PC-3 (cell line): ENCODE data around the gene MLANA. TPM values are rescaled to one million over a fixed set of nuclear protein-coding genes. Genes with fewer than 3 reads are reported as not detected.

Experiments used
- ATAC-seq: fragments of 200-7000 bp; cut with Tn5 transposase; 2 replicates; pipeline ENCODE4 v1.9.1; 2020; ENCODE audit warnings: mild to moderate bottlenecking, moderate library complexity
- BruUV-seq: library from RNA; stranded (reverse); fragments of 400-500 nt; replicated peaks from 2 replicates; lab custom pipeline; 2021; lab: Mats Ljungman, UMichigan
- CTCF ChIA-PET: fragments of 300-600 bp; sonication (Branson Sonifier 250); formaldehyde crosslinking; loops from one replicate; lab custom pipeline; 2022; ENCODE audit warnings: antibody characterized with exemption; lab: Charles Lee
- POLR2A ChIA-PET: fragments of 300-600 bp; sonication (Branson Sonifier 250); formaldehyde crosslinking; loops from one replicate; lab custom pipeline; 2022; ENCODE audit warnings: antibody characterized with exemption; ENCODE audit not compliant: unreplicated experiment; lab: Charles Lee
- DNase-seq: peaks from one replicate; pipeline ENCODE4 v3.0.0-alpha.2; 2015
- H2AFZ ChIP-seq: fragments of 300-600 bp; sonication (generic); 2 replicates; pipeline ENCODE4 v1.6.0; 2016; ENCODE audit warnings: antibody characterized with exemption, low read length
- H3F3A ChIP-seq: fragments of 300-600 bp; sonication (generic); one replicate; pipeline ENCODE4 v1.6.0; 2017; ENCODE audit warnings: antibody characterized with exemption, low read length, control low read depth, mild to moderate bottlenecking; ENCODE audit not compliant: unreplicated experiment
- H3K27ac ChIP-seq: fragments of 300-600 bp; sonication (generic); 2 replicates; pipeline ENCODE4 v1.5.1; 2016; ENCODE audit warnings: mild to moderate bottlenecking, low read length
- H3K27me3 ChIP-seq: fragments of 300-600 bp; sonication (generic); 2 replicates; pipeline ENCODE4 v1.6.1; 2016; ENCODE audit warnings: low read length, mixed read lengths
- H3K36me3 ChIP-seq: fragments of 300-600 bp; sonication (generic); 2 replicates; pipeline ENCODE4 v1.6.1; 2016; ENCODE audit warnings: low read depth, mixed run types, low read length, mixed read lengths
- H3K4me1 ChIP-seq: fragments of 300-600 bp; sonication (generic); 2 replicates; pipeline ENCODE4 v1.5.1; 2016; ENCODE audit warnings: low read length; ENCODE audit not compliant: insufficient read depth
- H3K4me2 ChIP-seq: fragments of 300-600 bp; sonication (generic); 2 replicates; pipeline ENCODE4 v1.6.0; 2016; ENCODE audit warnings: low read length
- H3K4me3 ChIP-seq: fragments of 300-600 bp; sonication (generic); 2 replicates; pipeline ENCODE4 v1.5.1; 2016; ENCODE audit warnings: mild to moderate bottlenecking, low read length, mixed read lengths
- H3K79me2 ChIP-seq: fragments of 300-600 bp; sonication (generic); 2 replicates; pipeline ENCODE4 v1.6.1; 2017; ENCODE audit warnings: low read length, mixed read lengths
- H3K9ac ChIP-seq: fragments of 300-600 bp; sonication (generic); 2 replicates; pipeline ENCODE4 v1.6.0; 2016; ENCODE audit warnings: mild to moderate bottlenecking, low read length
- H3K9me2 ChIP-seq: fragments of 300-600 bp; sonication (generic); replicated peaks from 2 replicates; pipeline ENCODE4 v1.6.1; 2016; ENCODE audit warnings: mixed run types, low read length, mixed read lengths
- H3K9me3 ChIP-seq: fragments of 300-600 bp; sonication (generic); 2 replicates; pipeline ENCODE4 v1.6.1; 2016; ENCODE audit warnings: low read length, mixed read lengths
- H4K20me1 ChIP-seq: fragments of 300-600 bp; sonication (generic); 2 replicates; pipeline ENCODE4 v1.6.1; 2016; ENCODE audit warnings: low read length, mixed read lengths
- EZH2 ChIP-seq: fragments of 300-600 bp; sonication (generic); IDR thresholded peaks from one replicate; pipeline ENCODE4 v1.6.1; 2017; ENCODE audit warnings: antibody characterized with exemption, mild to moderate bottlenecking, low read length; ENCODE audit not compliant: unreplicated experiment
- EZH2phosphoT487 ChIP-seq: fragments of 300-600 bp; sonication (generic); IDR thresholded peaks from 2 replicates; pipeline ENCODE4 v1.6.1; 2018; ENCODE audit warnings: mild to moderate bottlenecking, antibody characterized with exemption, low read length, borderline replicate concordance
- intact Hi-C: fragments of 100-400 bp; cut with micrococcal nuclease; formaldehyde crosslinking; loops from 2 replicates; pipeline ENCODE4 v1.9.0; 2023
- total RNA-seq: library from RNA; depleted of rRNA; stranded (reverse); fragments of >200 nt; gene quantifications from 2 replicates; pipeline ENCODE4 v1.2.3, GENCODE V29; 2014
- TF ChIP-seq, protein P1 (sequence below): fragments of 300-600 bp; sonication (generic); conservative IDR thresholded peaks from 2 replicates; pipeline ENCODE4 v1.5.1; 2017; ENCODE audit warnings: antibody characterized with exemption, low read depth, mild to moderate bottlenecking, low read length

MLANA gene
- total RNA-seq, 1 experiment from 2014 or later: not detected

DNA sequence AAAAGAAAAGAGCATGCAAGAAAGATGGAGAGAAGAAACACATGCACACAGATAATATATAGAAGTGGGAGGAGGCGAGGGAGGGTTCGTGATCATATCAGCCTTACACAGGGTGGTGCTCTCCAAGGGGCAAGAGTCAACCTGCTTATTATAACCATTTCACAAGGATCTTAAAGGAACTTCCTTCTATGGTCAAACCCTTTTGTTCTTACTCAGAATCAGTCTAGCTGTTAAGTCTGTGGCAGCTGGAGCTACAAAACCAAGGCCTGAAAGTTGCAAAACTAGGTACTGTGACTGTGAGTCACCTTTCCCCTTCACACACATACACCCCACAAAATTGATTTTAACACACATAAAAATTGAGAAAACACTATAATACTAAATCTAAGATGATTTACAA lies 39.2 kb upstream of the MLANA start:
- H3K27me3 ChIP-seq: no peaks in the 10 kb centered on the region
- H3K9me3 ChIP-seq: no peaks in the 10 kb centered on the region
- H3K4me2 ChIP-seq: peak overlapping the region; percentile 26; the same call in 1 of the 2 replicates
- no peak overlapping the region for H3K9ac ChIP-seq
- no TSS peak for BruUV-seq
- no peak overlapping the region for H2AFZ ChIP-seq
- H3K79me2 ChIP-seq: no peaks in the 10 kb centered on the region
- ATAC-seq (peak; percentile 76), DNase-seq (peak; percentile 57)
- ChIA-PET CTCF (no interaction called here), POLR2A (no interaction called here)
- H4K20me1 ChIP-seq: no peaks in the 10 kb centered on the region
- TF ChIP-seq, protein P1, sequence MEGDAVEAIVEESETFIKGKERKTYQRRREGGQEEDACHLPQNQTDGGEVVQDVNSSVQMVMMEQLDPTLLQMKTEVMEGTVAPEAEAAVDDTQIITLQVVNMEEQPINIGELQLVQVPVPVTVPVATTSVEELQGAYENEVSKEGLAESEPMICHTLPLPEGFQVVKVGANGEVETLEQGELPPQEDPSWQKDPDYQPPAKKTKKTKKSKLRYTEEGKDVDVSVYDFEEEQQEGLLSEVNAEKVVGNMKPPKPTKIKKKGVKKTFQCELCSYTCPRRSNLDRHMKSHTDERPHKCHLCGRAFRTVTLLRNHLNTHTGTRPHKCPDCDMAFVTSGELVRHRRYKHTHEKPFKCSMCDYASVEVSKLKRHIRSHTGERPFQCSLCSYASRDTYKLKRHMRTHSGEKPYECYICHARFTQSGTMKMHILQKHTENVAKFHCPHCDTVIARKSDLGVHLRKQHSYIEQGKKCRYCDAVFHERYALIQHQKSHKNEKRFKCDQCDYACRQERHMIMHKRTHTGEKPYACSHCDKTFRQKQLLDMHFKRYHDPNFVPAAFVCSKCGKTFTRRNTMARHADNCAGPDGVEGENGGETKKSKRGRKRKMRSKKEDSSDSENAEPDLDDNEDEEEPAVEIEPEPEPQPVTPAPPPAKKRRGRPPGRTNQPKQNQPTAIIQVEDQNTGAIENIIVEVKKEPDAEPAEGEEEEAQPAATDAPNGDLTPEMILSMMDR: no peak
- TF ChIP-seq EZH2phosphoT487: no peak
- no peak for TF ChIP-seq EZH2
- H3K4me3 ChIP-seq: no peak overlapping the region
- intact Hi-C loops: no loop called here
- H3K9me2 ChIP-seq: no peaks in the 10 kb centered on the region
- H3K4me1 ChIP-seq: peaks cover 19% of the 10 kb centered on the region
- no peaks in the 10 kb centered on the region for H3K36me3 ChIP-seq
- no peak overlapping the region for H3K27ac ChIP-seq
- no peaks in the 10 kb centered on the region for H3F3A ChIP-seq

DNA sequence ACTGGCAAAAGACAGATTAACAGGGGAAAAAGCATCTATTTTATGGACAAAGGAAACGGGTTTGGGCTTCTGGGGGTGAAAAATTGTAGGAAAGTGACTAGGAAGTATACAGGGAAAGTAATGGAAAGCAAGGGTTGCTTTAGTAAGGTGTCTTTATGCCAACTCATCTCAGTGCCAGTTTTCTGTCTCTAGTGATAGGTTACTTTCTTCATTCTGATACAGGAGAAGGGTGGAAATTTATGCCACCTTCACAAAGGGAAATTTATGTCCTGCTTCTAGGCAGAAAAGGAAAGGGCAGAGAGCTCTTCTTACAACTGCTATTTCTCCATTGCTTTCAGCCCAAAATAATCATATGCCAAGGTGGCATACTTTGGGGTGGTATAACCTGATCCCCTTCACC lies 37.7 kb upstream of the MLANA start:
- H2AFZ ChIP-seq: no peak overlapping the region
- DNase-seq: no peak

DNA sequence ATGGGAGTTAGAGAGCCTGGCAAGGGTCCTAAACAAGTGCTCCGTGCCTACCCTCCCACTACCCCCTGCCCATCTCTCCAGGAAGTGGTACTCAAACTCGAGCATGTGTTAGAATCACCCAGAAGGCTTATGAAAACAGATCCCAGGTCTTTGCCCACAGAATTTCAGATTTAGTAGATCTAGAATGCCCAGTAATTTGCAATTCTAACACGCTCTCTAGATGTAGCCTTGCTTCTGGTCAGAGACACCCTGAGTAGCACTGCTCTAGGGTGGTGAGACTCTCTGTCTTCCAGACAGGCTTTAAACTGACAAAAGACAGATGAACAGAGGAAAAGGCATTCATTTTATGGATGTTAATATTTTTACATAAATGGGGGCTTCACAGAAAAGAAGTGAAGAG lies 37.1 kb upstream of the MLANA start:
- H3K36me3 ChIP-seq: no peaks in the 10 kb centered on the region
- H3K4me3 ChIP-seq: no peak overlapping the region
- ChIA-PET CTCF (no interaction called here), POLR2A (no interaction called here)
- no peak overlapping the region for H3K4me2 ChIP-seq
- no peaks in the 10 kb centered on the region for H3K9me2 ChIP-seq
- H3K9me3 ChIP-seq: no peaks in the 10 kb centered on the region
- ATAC-seq (no peak), DNase-seq (no peak)
- no peak overlapping the region for H3K9ac ChIP-seq
- no peaks in the 10 kb centered on the region for H3F3A ChIP-seq
- BruUV-seq: no TSS peak
- TF ChIP-seq, protein P1: no peak
- TF ChIP-seq EZH2 (no peak), EZH2phosphoT487 (no peak)
- peaks cover 14% of the 10 kb centered on the region for H3K4me1 ChIP-seq
- intact Hi-C loops: no loop called here
- H3K27me3 ChIP-seq: no peaks in the 10 kb centered on the region
- H4K20me1 ChIP-seq: no peaks in the 10 kb centered on the region
- H2AFZ ChIP-seq: no peak overlapping the region
- H3K79me2 ChIP-seq: no peaks in the 10 kb centered on the region
- H3K27ac ChIP-seq: no peak overlapping the region

More for the DNA sequence above, 37.7 kb upstream of the MLANA start:
- POLR2A ChIA-PET: no interaction called here
- Histone ChIP-seq H3K4me2 (no peak overlapping the region), H3K27ac (no peak overlapping the region), H3F3A (no peaks in the 10 kb centered on the region), H3K4me1 (peaks cover 14% of the 10 kb centered on the region), H3K9ac (no peak overlapping the region), H3K9me3 (no peaks in the 10 kb centered on the region), H4K20me1 (no peaks in the 10 kb centered on the region), H3K9me2 (no peaks in the 10 kb centered on the region), H3K27me3 (no peaks in the 10 kb centered on the region), H3K79me2 (no peaks in the 10 kb centered on the region), H3K4me3 (no peak overlapping the region), H3K36me3 (no peaks in the 10 kb centered on the region)
- intact Hi-C loops: no loop called here
- no peak for ATAC-seq
- no TSS peak for BruUV-seq
- CTCF ChIA-PET: no interaction called here
- TF ChIP-seq EZH2 (no peak), EZH2phosphoT487 (no peak)
- TF ChIP-seq, protein P1: no peak
